HG03558 (cell line): ENCODE results near the gene NFATC1.
A peak's percentile ranks its signal among the peaks of the same experiment; 100 is the strongest.
"Not testable (repeated sequence)": the region's sequence is repeated elsewhere in the genome, so short reads cannot be mapped to it uniquely, and the experiment has no call there.

Experiments used
- ATAC-seq: cut with Tn5 transposase; IDR thresholded peaks from one replicate; pipeline ENCODE4 v1.9.1; 2021; ENCODE audit warnings: moderate number of reproducible peaks; ENCODE audit not compliant: unreplicated experiment; ENCODE audit errors: extremely low read depth

The NFATC1 gene

GRCh38 chr18:79496978-79497637 lies 101.4 kb downstream of the NFATC1 start:
- no peak for ATAC-seq

GRCh38 chr18:79497638-79498081 lies 101.9 kb downstream of the NFATC1 start:
- peak; percentile 89 for ATAC-seq

DNA sequence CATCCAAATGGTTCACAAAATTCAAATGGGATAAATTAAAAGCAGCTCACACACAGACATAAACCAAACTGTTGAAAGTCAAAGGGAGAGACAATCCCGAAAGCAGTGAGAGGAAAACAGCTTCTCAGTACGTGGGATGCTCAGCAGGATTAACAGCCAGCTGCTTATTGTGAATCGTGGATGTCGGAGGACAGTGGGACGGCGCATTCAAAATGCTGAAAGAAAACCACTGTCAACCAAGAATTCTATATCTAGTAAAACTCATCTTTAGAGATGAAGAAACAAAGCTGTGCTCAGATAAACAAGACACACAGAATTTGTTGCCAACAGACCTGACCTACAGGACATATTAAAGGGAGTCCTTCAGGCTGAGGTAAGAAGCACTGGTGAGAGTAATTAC lies 102.9 kb downstream of the NFATC1 start:
- ATAC-seq: no peak

DNA sequence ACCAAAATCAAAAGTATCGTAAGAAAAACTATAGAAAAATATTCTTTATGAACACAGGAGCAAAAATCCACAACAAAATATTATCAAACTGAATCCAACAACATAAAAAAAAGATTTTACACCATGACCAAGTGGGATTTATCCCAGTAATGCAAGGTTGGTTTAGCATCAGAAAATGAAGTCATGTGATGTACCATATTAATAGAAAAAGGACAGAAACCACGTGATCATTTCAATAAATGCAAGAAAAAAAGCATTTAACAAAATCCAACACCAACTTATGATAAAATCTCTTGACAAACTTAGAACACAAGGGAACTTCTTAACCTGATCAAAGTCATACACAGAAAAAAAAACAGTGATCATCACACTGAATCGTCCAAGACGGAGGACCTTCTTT lies 105.3 kb downstream of the NFATC1 start:
- ATAC-seq: no peak

DNA sequence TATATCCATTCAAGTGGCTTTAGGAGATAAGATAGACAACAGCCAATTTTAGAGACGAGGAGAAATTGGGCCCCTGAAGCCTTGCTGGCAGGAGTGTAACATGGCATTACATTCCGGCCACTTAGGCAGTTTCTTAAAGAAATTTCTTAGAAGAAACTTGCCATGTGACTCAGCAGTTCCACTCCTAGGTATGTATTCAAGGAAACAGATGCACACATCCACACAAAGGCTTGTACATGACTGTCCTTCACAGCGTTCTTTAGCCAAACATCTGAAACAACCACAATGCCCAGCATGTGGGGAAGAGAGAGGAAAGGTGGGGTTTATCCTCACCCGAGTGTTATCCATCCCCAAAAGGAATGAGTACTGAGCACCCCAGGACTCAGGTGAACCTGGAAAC lies 107.1 kb downstream of the NFATC1 start:
- ATAC-seq: no peak

GRCh38 chr18:79503406-79503805 lies 107.7 kb downstream of the NFATC1 start:
- no peak for ATAC-seq

DNA sequence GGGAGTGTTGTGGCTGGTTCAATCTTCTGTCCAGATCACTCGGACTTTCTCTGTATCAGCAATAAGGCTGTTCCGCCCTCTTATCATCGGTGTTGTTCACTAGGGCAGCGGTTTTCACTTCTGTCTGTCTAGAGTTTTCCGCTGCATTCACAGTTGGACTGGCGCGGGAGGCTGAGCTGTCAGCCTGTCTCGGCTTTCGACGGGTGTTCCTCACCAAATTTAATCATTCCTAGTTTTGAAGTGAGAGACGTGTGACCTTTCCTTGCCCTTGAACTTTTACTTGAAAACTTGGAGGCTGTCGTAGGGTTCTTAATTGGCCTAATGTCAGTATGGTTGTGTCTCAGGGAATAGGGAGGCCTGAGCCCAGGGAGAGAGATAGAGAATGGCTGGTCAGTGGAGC lies 108.3 kb downstream of the NFATC1 start:
- no peak for ATAC-seq

GRCh38 chr18:79504495-79504894 lies 108.8 kb downstream of the NFATC1 start:
- ATAC-seq: not testable (repeated sequence)

- ATAC-seq: not testable (repeated sequence)
These were observed 109.7 kb downstream of the NFATC1 start for GRCh38 chr18:79505465-79505864.

DNA sequence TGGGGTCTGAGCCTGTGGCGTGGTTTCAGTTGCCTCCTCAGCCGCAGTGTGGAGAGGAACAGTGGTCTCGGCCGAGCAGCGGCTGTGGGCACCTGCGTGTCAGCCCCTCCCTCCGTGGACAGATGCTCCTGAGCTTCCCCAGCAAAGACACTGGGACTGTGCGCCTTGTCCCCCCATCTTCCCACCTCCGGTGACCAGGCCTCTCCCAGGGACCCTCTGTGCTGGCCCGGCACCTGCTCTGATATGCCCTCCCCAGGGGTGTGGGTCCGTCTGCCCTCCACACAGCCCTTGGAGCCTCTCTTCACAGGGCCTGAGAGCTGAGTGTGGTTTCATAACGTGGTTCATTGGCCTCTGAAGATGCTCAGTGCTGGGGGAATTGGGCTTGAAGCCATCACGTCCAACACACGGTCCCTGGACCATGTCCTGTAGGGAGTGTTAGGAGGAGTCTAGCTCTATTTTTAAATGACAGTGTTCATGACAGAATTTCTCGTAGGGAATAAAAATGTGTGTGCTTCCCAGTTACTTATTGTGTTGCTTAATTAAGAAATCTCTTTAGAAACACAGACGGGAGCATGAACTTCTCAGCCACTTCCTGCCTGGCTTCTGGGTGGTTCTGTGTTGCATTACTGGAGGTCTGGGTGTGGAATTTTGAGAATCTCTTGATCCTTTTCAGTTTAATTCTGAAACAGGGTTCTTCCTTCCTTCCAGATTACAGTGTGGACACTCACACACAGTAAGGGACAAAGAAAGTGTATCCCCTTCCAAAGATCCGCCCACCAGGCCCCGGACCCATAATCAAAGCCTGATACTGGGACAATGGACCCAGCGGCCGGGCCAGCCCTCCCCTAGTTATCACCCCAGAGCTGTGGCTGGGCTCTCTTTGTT lies 110.7 kb downstream of the NFATC1 start:
- no peak for ATAC-seq

DNA sequence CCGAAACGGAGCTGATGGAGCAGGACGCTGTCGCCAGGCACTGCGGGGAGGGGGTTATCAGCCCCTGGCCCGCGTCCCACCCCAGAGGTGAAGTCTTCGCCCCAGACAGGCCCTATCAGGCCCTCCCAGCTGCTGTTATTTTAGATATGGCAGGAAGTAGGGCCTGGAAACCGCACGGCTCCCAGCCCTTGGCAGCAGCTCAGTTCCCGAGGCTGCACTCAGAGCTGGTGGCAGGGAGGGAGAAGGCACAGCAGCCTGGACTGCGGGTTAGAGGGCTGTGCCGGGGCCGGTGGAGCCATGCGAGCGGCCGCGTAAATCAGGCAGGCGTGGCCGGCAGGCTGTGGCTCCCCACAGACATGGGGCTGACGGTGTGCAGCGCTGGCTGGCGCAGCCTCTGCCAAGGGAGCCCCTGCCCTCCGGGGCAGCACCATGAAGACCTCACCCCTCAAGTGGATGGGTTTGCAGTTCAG lies 111.4 kb downstream of the NFATC1 start:
- ATAC-seq: no peak

DNA sequence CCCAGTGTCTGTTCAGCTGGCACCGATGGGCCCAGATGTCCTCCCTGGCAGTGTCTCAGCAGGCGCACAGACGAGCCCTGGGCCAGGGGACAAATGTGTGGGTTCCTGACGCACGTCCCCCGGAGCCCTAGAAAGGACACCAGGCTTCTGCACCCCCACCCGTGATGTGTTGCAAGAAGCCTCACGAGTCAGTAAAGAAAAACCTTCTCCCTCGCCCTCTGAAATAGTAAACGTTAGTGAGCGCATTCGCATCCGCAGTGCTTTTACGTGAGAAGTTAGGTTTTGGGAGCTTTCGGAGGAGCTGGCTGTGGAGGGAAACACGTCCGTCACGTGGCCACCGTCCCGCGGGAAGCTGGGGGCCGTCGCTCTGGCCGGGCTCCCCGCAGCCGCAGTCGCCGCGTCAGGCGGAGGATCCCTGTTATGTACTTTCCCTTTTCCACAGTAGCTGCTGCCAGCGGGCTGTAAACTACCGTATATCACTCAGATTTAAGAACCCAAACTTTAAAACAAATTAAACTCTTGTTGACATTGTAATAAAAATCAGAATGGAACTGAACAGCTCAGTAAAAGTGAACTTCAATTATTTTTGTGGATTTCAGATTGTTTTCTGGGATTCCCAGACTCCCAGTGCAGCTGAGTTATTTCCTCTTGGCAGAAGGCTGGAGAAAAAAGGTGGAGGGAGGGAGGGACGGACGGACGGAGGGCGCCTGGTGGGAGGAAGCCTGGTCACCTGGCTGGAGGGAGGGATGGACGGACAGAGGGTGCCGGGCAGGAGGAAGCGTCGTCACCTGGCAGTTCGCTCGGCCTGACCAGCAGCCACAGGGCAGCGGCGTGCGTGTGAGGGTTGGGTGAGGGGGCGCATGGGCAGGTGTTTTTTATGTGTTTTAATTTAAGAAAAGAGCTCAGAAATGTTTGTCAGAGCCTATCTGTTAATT lies 112.1 kb downstream of the NFATC1 start:
- ATAC-seq: no peak

GRCh38 chr18:79508565-79509535 lies 113.1 kb downstream of the NFATC1 start:
- ATAC-seq: no peak

DNA sequence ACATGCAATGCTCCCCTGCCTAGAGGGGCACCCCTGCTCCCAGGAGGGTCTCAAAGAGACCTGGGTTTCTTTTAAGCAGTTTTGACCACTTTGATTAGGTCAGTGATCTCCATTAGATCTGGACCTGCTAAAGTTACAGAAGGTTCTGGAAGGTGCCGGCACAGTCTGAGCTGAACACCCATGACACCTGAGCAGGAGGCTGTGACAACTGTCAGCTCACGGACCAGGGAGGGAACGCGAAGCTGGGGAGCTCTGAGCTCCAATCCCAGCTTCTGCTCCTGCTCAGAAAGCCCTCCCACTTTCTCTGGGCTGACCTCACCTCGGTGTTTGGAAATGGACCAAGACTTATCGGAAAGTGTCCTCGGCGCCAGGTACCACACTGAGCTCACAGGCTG lies 113.8 kb downstream of the NFATC1 start:
- ATAC-seq: no peak

DNA sequence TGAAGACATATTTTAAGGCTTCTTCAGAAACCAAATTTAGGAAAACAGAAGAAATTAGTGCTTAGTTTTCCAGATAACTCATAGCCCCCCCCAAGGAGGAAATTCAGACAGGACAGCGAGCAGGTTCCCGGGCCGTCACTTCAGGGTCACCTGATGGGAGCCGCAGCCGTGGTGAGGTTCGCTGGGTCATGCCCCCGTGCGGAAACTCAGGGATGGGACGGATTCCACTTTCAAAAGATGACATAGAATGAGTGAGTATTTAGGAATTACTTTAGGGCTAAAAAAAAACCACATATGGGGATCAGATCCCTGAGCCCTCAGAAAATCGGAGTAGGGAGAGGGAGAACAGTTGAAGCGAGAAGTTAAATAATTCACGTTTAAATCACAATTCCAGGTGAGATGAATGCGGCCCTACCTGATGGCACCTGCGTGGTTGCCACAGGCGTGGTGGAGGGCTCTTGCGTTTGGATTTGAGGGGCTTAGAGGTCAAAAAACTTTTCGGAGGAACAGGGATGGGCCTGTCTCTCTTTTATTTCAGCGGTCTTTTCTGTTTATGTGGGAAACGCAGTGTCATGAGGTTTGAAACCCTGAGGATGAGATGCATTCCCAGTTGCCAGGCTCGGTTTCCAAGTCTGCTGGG lies 114.4 kb downstream of the NFATC1 start:
- no peak for ATAC-seq

- ATAC-seq: no peak
These were observed 115.1 kb downstream of the NFATC1 start for GRCh38 chr18:79510731-79511241.

- ATAC-seq: no peak
These were observed 115.5 kb downstream of the NFATC1 start for GRCh38 chr18:79511271-79511670.

DNA sequence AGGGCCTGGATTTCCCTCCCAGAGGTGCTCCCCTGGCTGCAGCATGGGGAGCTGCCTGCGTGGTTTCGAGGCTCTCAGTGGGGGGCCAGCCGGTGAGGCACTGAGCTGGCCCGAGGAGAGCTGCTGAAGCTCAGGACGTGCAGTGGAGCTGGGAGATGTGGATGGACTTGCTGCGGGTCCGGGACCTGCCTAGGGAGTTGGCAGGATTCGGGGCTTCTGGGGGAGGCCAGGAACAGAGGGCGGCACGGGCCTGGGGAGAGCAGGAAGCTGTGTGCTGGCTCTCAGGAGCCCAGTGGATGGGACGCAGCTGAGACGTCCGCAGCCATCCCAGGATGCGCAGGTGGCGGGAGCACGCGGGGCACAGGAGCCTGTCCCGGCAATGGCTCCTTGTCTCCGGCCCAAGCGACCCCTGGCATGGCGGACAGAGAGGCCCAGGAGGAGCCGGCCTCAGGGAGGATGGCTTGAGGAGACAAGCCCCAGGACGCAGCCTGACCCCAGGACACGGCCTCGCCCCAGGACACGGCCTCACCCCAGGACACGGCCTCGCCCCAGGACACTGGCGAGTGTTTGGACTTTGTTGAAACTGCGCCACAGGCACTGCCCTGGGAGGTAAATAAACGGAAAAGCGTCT lies 116.1 kb downstream of the NFATC1 start:
- ATAC-seq: no peak
